Thyroid gland (tissue), 4 donors: Measurements from ENCODE around the gene GAB1.

Source experiments
- CTCF ChIP-seq, 6 experiments: fragments of 200-600 bp in 3 of 6; fragments of 450-650 bp in 3 of 6; sonication (generic) in 3 of 6; IDR thresholded peaks; one replicate each; pipeline ENCODE4 v1.5.1; 2016 to 2019; ENCODE audit warnings: antibody characterized with exemption in 6 of 6, mild to moderate bottlenecking in 2 of 6, inconsistent platforms in 1 of 6, moderate library complexity in 1 of 6
- POLR2A ChIP-seq, 2 donors: fragments of 450-650 bp; IDR thresholded peaks; one replicate each; pipeline ENCODE4 v1.6.1; 2017; ENCODE audit warnings: antibody characterized with exemption in 2 of 2, mild to moderate bottlenecking in 2 of 2, moderate library complexity in 1 of 2

GRCh38 chr4:143358419-143358818 is 21.7 kb downstream of the GAB1 start:
- no peak for TF ChIP-seq CTCF (IDR thresholded peaks at IDR 0.05)
- no peak for TF ChIP-seq POLR2A (IDR thresholded peaks at IDR 0.05)
